ENCODE results near the gene SUSD3.

DNA sequence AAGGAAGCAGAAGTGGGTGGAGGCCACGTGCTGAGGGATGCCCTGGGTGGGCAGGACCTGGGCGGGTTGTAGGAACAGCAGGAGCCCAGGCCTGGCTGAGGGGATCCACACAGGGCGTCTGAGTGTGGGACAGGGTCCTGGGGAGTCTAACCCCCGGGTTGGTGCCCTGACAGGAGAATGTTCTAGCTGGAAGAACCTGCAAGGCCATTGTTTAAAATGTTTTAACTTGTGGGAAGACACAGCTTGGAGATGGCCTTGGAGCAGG, 33.9 kb upstream of the SUSD3 start:
- TF ChIP-seq, protein P1, sequence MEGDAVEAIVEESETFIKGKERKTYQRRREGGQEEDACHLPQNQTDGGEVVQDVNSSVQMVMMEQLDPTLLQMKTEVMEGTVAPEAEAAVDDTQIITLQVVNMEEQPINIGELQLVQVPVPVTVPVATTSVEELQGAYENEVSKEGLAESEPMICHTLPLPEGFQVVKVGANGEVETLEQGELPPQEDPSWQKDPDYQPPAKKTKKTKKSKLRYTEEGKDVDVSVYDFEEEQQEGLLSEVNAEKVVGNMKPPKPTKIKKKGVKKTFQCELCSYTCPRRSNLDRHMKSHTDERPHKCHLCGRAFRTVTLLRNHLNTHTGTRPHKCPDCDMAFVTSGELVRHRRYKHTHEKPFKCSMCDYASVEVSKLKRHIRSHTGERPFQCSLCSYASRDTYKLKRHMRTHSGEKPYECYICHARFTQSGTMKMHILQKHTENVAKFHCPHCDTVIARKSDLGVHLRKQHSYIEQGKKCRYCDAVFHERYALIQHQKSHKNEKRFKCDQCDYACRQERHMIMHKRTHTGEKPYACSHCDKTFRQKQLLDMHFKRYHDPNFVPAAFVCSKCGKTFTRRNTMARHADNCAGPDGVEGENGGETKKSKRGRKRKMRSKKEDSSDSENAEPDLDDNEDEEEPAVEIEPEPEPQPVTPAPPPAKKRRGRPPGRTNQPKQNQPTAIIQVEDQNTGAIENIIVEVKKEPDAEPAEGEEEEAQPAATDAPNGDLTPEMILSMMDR (IDR thresholded peaks at IDR 0.05), result no peak
- no peak for TF ChIP-seq EP300 (IDR thresholded peaks at IDR 0.05)
